Measurements from ENCODE around the gene GMNN. TPM values are rescaled to one million over a fixed set of nuclear protein-coding genes. Genes with fewer than 3 reads are reported as not detected.
"Not testable (repeated sequence)": the region's sequence is repeated elsewhere in the genome, so short reads cannot be mapped to it uniquely, and the experiment has no call there.

The GMNN gene
- total and polyA plus RNA-seq, 12 donors, result 3.1 to 15.6 (median 6.8) TPM

- WGBS, 2 donors, result 85 to 88% methylated on average over 1 of the region's 1 CpG
- ATAC-seq (no peak), DNase-seq (no peak)
- Histone ChIP-seq H3K4me1 (peaks cover 0 to 30% (median 0%) of the 10 kb centered on the region in 9 donors), H3K27me3 (no peaks in the 10 kb centered on the region), H3K4me3 (no peak overlapping the region), H3K36me3 (no peaks in the 10 kb centered on the region), H3K27ac (no peak overlapping the region), H3K9me3 (peaks cover 0 to 9% (median 0%) of the 10 kb centered on the region in 11 donors)
- intact Hi-C loops (cut with DNase I), result no loop called here
- no peak for TF ChIP-seq CTCF (IDR thresholded peaks at IDR 0.05)
Measured at GRCh38 chr6:24752917-24753492, 21.7 kb upstream of the GMNN start.

GRCh38 chr6:24753545-24753944 is 21.2 kb upstream of the GMNN start:
- no peak overlapping the region for H3K27ac ChIP-seq
- DNase-seq (no peak), ATAC-seq (no peak)
- WGBS, 2 donors, result 88 to 89% methylated on average over 2 of the region's 2 CpGs
- peaks cover 0 to 29% (median 0%) of the 10 kb centered on the region in 9 donors for H3K4me1 ChIP-seq
- H3K4me3 ChIP-seq, result no peak overlapping the region
- no peak for TF ChIP-seq CTCF (IDR thresholded peaks at IDR 0.05)
- H3K27me3 ChIP-seq, result no peaks in the 10 kb centered on the region
- intact Hi-C loops (cut with DNase I), result no loop called here
- H3K36me3 ChIP-seq, result no peaks in the 10 kb centered on the region
- peaks cover 0 to 9% (median 0%) of the 10 kb centered on the region in 11 donors for H3K9me3 ChIP-seq

- H3K27ac ChIP-seq; H3K27me3 ChIP-seq; H3K4me3 ChIP-seq; ATAC-seq; DNase-seq; H3K36me3 ChIP-seq; H3K9me3 ChIP-seq; intact Hi-C loops (cut with DNase I): not testable (repeated sequence)
- H3K4me1 ChIP-seq, result peaks cover 0 to 21% (median 0%) of the 10 kb centered on the region in 9 donors
- WGBS, 2 donors, result 86 to 88% methylated on average over 4 of the region's 4 CpGs
Measured at GRCh38 chr6:24754378-24754777, 20.4 kb upstream of the GMNN start.

- Histone ChIP-seq H3K36me3 (no peaks in the 10 kb centered on the region), H3K9me3 (peaks cover 0 to 9% (median 0%) of the 10 kb centered on the region in 11 donors), H3K27me3 (no peaks in the 10 kb centered on the region), H3K4me3 (no peak overlapping the region), H3K27ac (no peak overlapping the region), H3K4me1 (peaks cover 0 to 13% (median 0%) of the 10 kb centered on the region in 9 donors)
- no peak for ATAC-seq
- DNase-seq, result no peak
- TF ChIP-seq CTCF (IDR thresholded peaks at IDR 0.05), result no peak
- intact Hi-C loops (cut with DNase I), result no loop called here
Measured at GRCh38 chr6:24755279-24755678, 19.5 kb upstream of the GMNN start.

- H3K4me3 ChIP-seq, result no peak overlapping the region
- no peaks in the 10 kb centered on the region for H3K9me3 ChIP-seq
- ATAC-seq, result no peak
- WGBS, 2 donors, result 90 to 94% methylated on average over 6 of the region's 6 CpGs
- no peaks in the 10 kb centered on the region for H3K27me3 ChIP-seq
- H3K27ac ChIP-seq, result peak overlapping the region in 1 of 10 donors; percentile 51
- no peaks in the 10 kb centered on the region for H3K36me3 ChIP-seq
- no peak for TF ChIP-seq CTCF (IDR thresholded peaks at IDR 0.05)
- peaks cover 0 to 13% (median 0%) of the 10 kb centered on the region in 9 donors for H3K4me1 ChIP-seq
- no peak for DNase-seq
- intact Hi-C loops (cut with DNase I), result no loop called here
Measured at GRCh38 chr6:24757611-24758010, 17.1 kb upstream of the GMNN start.
